ENCODE measurements around the gene HRCT1. TPM values are rescaled to one million over a fixed set of nuclear protein-coding genes. Genes with fewer than 3 reads are reported as not detected.

The HRCT1 gene
- total and polyA plus RNA-seq, 2 experiments from 2014 or later = not detected

DNA sequence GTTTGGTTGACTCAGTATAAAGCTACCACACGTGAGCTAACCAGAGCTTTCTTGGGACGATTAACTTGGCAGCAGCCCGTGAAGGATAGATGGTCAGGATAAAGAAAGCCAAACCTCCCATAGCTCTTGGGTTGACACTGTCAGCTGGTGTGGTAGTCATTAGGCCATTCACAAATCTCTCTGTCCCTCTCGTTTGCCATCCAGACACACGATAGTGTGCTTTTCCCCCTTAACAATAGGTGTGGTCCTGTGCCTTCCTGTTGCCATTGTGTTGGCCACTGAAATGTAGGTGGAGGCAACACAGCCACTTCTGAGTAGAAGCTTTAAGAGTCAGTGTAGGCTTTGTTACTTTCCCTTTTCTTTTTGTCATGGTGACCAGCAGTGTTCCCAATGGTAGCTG, 47.5 kb upstream of the HRCT1 start:
- no peak overlapping the region for H3K27ac Mint-ChIP-seq
- ATAC-seq = no peak
- no peak overlapping the region for H3K27ac ChIP-seq (ENCODE audit: low read depth)
- H3K4me1 Mint-ChIP-seq = peaks cover 6% of the 10 kb centered on the region; the same call in 2 of the 3 replicates
- H3K36me3 ChIP-seq (ENCODE audit: insufficient read depth) = no peaks in the 10 kb centered on the region
- no peak overlapping the region for H3K4me3 Mint-ChIP-seq
- no peaks in the 10 kb centered on the region for H3K36me3 Mint-ChIP-seq (ENCODE audit: low read depth)
- no peaks in the 10 kb centered on the region for H3K79me2 ChIP-seq (replicated peaks; ENCODE audit: insufficient read depth)
- no peaks in the 10 kb centered on the region for H3K27me3 ChIP-seq (ENCODE audit: insufficient read depth)
- no peak for TF ChIP-seq JUNB (IDR thresholded peaks at IDR 0.05; ENCODE audit: unreplicated experiment)
- TF ChIP-seq EZH2 (IDR thresholded peaks at IDR 0.05; ENCODE audit: low read depth, unreplicated experiment) = no peak
- no peak for TF ChIP-seq EZH2phosphoT487 (IDR thresholded peaks at IDR 0.05; ENCODE audit: unreplicated experiment)
- TF ChIP-seq NANOG (IDR thresholded peaks at IDR 0.05; ENCODE audit: borderline replicate concordance) = no peak
- TF ChIP-seq, protein P1, sequence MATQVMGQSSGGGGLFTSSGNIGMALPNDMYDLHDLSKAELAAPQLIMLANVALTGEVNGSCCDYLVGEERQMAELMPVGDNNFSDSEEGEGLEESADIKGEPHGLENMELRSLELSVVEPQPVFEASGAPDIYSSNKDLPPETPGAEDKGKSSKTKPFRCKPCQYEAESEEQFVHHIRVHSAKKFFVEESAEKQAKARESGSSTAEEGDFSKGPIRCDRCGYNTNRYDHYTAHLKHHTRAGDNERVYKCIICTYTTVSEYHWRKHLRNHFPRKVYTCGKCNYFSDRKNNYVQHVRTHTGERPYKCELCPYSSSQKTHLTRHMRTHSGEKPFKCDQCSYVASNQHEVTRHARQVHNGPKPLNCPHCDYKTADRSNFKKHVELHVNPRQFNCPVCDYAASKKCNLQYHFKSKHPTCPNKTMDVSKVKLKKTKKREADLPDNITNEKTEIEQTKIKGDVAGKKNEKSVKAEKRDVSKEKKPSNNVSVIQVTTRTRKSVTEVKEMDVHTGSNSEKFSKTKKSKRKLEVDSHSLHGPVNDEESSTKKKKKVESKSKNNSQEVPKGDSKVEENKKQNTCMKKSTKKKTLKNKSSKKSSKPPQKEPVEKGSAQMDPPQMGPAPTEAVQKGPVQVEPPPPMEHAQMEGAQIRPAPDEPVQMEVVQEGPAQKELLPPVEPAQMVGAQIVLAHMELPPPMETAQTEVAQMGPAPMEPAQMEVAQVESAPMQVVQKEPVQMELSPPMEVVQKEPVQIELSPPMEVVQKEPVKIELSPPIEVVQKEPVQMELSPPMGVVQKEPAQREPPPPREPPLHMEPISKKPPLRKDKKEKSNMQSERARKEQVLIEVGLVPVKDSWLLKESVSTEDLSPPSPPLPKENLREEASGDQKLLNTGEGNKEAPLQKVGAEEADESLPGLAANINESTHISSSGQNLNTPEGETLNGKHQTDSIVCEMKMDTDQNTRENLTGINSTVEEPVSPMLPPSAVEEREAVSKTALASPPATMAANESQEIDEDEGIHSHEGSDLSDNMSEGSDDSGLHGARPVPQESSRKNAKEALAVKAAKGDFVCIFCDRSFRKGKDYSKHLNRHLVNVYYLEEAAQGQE (IDR thresholded peaks at IDR 0.05; ENCODE audit: unreplicated experiment) = no peak
- TF ChIP-seq STAT1 (IDR thresholded peaks at IDR 0.05; ENCODE audit: unreplicated experiment) = no peak
- TF ChIP-seq, protein P2, sequence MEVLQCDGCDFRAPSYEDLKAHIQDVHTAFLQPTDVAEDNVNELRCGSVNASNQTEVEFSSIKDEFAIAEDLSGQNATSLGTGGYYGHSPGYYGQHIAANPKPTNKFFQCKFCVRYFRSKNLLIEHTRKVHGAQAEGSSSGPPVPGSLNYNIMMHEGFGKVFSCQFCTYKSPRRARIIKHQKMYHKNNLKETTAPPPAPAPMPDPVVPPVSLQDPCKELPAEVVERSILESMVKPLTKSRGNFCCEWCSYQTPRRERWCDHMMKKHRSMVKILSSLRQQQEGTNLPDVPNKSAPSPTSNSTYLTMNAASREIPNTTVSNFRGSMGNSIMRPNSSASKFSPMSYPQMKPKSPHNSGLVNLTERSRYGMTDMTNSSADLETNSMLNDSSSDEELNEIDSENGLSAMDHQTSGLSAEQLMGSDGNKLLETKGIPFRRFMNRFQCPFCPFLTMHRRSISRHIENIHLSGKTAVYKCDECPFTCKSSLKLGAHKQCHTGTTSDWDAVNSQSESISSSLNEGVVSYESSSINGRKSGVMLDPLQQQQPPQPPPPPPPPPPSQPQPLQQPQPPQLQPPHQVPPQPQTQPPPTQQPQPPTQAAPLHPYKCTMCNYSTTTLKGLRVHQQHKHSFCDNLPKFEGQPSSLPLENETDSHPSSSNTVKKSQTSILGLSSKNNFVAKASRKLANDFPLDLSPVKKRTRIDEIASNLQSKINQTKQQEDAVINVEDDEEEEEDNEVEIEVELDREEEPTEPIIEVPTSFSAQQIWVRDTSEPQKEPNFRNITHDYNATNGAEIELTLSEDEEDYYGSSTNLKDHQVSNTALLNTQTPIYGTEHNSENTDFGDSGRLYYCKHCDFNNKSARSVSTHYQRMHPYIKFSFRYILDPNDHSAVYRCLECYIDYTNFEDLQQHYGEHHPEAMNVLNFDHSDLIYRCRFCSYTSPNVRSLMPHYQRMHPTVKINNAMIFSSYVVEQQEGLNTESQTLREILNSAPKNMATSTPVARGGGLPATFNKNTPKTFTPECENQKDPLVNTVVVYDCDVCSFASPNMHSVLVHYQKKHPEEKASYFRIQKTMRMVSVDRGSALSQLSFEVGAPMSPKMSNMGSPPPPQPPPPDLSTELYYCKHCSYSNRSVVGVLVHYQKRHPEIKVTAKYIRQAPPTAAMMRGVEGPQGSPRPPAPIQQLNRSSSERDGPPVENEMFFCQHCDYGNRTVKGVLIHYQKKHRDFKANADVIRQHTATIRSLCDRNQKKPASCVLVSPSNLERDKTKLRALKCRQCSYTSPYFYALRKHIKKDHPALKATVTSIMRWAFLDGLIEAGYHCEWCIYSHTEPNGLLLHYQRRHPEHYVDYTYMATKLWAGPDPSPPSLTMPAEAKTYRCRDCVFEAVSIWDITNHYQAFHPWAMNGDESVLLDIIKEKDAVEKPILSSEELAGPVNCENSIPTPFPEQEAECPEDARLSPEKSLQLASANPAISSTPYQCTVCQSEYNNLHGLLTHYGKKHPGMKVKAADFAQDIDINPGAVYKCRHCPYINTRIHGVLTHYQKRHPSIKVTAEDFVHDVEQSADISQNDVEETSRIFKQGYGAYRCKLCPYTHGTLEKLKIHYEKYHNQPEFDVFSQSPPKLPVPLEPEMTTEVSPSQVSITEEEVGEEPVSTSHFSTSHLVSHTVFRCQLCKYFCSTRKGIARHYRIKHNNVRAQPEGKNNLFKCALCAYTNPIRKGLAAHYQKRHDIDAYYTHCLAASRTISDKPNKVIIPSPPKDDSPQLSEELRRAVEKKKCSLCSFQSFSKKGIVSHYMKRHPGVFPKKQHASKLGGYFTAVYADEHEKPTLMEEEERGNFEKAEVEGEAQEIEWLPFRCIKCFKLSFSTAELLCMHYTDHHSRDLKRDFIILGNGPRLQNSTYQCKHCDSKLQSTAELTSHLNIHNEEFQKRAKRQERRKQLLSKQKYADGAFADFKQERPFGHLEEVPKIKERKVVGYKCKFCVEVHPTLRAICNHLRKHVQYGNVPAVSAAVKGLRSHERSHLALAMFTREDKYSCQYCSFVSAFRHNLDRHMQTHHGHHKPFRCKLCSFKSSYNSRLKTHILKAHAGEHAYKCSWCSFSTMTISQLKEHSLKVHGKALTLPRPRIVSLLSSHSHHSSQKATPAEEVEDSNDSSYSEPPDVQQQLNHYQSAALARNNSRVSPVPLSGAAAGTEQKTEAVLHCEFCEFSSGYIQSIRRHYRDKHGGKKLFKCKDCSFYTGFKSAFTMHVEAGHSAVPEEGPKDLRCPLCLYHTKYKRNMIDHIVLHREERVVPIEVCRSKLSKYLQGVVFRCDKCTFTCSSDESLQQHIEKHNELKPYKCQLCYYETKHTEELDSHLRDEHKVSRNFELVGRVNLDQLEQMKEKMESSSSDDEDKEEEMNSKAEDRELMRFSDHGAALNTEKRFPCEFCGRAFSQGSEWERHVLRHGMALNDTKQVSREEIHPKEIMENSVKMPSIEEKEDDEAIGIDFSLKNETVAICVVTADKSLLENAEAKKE (CRISPR knock-in tag; IDR thresholded peaks at IDR 0.05) = no peak
- no peak for TF ChIP-seq CREB1 (CRISPR knock-in tag; IDR thresholded peaks at IDR 0.05; ENCODE audit: low read depth)
- TF ChIP-seq, protein P3, sequence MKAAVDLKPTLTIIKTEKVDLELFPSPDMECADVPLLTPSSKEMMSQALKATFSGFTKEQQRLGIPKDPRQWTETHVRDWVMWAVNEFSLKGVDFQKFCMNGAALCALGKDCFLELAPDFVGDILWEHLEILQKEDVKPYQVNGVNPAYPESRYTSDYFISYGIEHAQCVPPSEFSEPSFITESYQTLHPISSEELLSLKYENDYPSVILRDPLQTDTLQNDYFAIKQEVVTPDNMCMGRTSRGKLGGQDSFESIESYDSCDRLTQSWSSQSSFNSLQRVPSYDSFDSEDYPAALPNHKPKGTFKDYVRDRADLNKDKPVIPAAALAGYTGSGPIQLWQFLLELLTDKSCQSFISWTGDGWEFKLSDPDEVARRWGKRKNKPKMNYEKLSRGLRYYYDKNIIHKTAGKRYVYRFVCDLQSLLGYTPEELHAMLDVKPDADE (IDR thresholded peaks at IDR 0.05) = no peak
- TF ChIP-seq, protein P4, sequence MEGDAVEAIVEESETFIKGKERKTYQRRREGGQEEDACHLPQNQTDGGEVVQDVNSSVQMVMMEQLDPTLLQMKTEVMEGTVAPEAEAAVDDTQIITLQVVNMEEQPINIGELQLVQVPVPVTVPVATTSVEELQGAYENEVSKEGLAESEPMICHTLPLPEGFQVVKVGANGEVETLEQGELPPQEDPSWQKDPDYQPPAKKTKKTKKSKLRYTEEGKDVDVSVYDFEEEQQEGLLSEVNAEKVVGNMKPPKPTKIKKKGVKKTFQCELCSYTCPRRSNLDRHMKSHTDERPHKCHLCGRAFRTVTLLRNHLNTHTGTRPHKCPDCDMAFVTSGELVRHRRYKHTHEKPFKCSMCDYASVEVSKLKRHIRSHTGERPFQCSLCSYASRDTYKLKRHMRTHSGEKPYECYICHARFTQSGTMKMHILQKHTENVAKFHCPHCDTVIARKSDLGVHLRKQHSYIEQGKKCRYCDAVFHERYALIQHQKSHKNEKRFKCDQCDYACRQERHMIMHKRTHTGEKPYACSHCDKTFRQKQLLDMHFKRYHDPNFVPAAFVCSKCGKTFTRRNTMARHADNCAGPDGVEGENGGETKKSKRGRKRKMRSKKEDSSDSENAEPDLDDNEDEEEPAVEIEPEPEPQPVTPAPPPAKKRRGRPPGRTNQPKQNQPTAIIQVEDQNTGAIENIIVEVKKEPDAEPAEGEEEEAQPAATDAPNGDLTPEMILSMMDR (conservative IDR thresholded peaks at IDR 0.05; ENCODE audit: low read depth in 2 of 2) = no peak
- TF ChIP-seq ZNF331 (CRISPR knock-in tag; IDR thresholded peaks at IDR 0.05; ENCODE audit: low read depth) = no peak
- no peak for TF ChIP-seq POLR2AphosphoS5 (IDR thresholded peaks at IDR 0.05; ENCODE audit: low read depth)
- no peaks in the 10 kb centered on the region for H3K4me1 ChIP-seq (ENCODE audit: insufficient read depth)
- no peak overlapping the region for H3K4me2 ChIP-seq
- no peaks in the 10 kb centered on the region for H4K20me1 ChIP-seq (replicated peaks; ENCODE audit: insufficient read depth)
- DNase-seq (ENCODE audit: low spot score) = no peak
- H3K27me3 Mint-ChIP-seq (ENCODE audit: insufficient read depth, low read depth, poor library complexity) = peaks cover 13% of the 10 kb centered on the region
- no peaks in the 10 kb centered on the region for H3K9me2 ChIP-seq (ENCODE audit: insufficient read depth)
- H2AFZ ChIP-seq = no peak overlapping the region
- no peaks in the 10 kb centered on the region for H3K9me3 Mint-ChIP-seq
- no peaks in the 10 kb centered on the region for H3F3A ChIP-seq (replicated peaks; ENCODE audit: low read depth)
- no peak overlapping the region for H3K4me3 ChIP-seq
